Activated CD8-positive, alpha-beta memory T cell treated with anti-CD3 and anti-CD28 coated beads, Interleukin-2, amount 10 ng/mL, durations not matched to agents 7 days and 5 days (primary cell): ENCODE data around the gene OTOF. TPM values are rescaled to one million over a fixed set of nuclear protein-coding genes. Genes with fewer than 3 reads are reported as not detected.

Experiments used
- ATAC-seq: fragments of 150-1000 bp; cut with Tn5 transposase; one replicate; pipeline ENCODE4 v1.10.0; 2021; ENCODE audit warnings: moderate library complexity
- CTCF ChIA-PET: fragments of 350-600 bp; sonication (Branson Sonifier 250); formaldehyde crosslinking; loops from one replicate; lab custom pipeline; 2021; ENCODE audit warnings: antibody characterized with exemption; lab: Charles Lee
- DNase-seq: peaks from one replicate; pipeline ENCODE4 v3.0.0-alpha.2; 2020
- H3K27ac Mint-ChIP-seq: one replicate; pipeline ENCODE4 v1.8.0; 2021; ENCODE audit warnings: mild to moderate bottlenecking, mixed read lengths
- H3K27me3 Mint-ChIP-seq: one replicate; pipeline ENCODE4 v1.8.0; 2021; ENCODE audit warnings: mixed read lengths
- H3K36me3 Mint-ChIP-seq: one replicate; pipeline ENCODE4 v1.8.0; 2021; ENCODE audit warnings: mild to moderate bottlenecking, mixed read lengths
- H3K4me1 Mint-ChIP-seq: one replicate; pipeline ENCODE4 v1.8.0; 2021; ENCODE audit warnings: mixed read lengths
- H3K4me3 Mint-ChIP-seq: one replicate; pipeline ENCODE4 v1.8.0; 2021; ENCODE audit warnings: mild to moderate bottlenecking, moderate library complexity, mixed read lengths
- H3K9me3 Mint-ChIP-seq: one replicate; pipeline ENCODE4 v1.8.0; 2022; ENCODE audit warnings: low read depth, mixed read lengths
- total RNA-seq, 2 experiments: library from RNA; stranded (reverse); gene quantifications; one replicate each; pipeline ENCODE4 v1.2.3, GENCODE V29; 2021

The OTOF gene
- total RNA-seq, result 100 to 1,000 TPM in 1 of 2 experiments, 10 to 100 TPM in 1; 35.1 to 115 TPM

GRCh38 chr2:26477911-26478253, at the start of gene OTOF:
TSS of gene OTOF (minus strand) at chr2:26478124.
- CTCF ChIA-PET, result interaction anchor here (0.8 to 2.7 kb wide), 8 partner anchors 9 to 133 kb away, joined by 3 to 16 read pairs (median 3); no protein-coding TSS in a partner anchor
- Mint-ChIP-seq H3K36me3 (peaks cover 17% of the 10 kb centered on the region), H3K27me3 (no peaks in the 10 kb centered on the region), H3K9me3 (no peaks in the 10 kb centered on the region), H3K4me1 (peaks cover 14% of the 10 kb centered on the region), H3K4me3 (peak within 1 kb of the TSS; percentile 78), H3K27ac (peak within 1 kb of the TSS; percentile 79)
- ATAC-seq (peak; percentile 61), DNase-seq (no peak)

DNA sequence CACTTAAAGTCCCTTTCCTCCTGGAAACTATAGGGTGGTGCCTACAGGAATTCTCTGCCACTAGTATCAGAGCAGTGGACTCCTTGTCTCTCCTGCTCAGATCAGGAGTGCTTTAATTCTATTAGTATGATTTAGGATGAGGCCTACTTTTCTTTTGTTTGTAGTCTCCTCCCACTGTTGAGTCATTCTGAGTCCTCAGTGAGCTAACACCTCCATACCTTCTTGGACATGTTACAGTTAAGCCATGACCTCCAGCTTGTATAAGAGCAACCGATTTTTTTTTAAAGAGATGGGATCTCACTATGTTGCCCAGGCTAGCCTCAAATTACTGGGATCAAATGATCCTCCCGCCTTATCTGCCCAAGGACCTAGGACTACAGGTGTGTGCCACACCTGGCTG, 48.7 kb upstream of the OTOF start:
- peaks cover 4% of the 10 kb centered on the region for H3K27me3 Mint-ChIP-seq
- no peaks in the 10 kb centered on the region for H3K36me3 Mint-ChIP-seq
- ATAC-seq (no peak), DNase-seq (no peak)
- H3K27ac Mint-ChIP-seq, result no peak overlapping the region
- no peaks in the 10 kb centered on the region for H3K4me1 Mint-ChIP-seq
- no peaks in the 10 kb centered on the region for H3K9me3 Mint-ChIP-seq
- CTCF ChIA-PET, result no interaction called here
- H3K4me3 Mint-ChIP-seq, result no peak overlapping the region

- CTCF ChIA-PET, result no interaction called here
- no peak overlapping the region for H3K4me3 Mint-ChIP-seq
- ATAC-seq (no peak), DNase-seq (no peak)
- H3K27ac Mint-ChIP-seq, result no peak overlapping the region
- no peaks in the 10 kb centered on the region for H3K36me3 Mint-ChIP-seq
- H3K27me3 Mint-ChIP-seq, result peaks cover 9% of the 10 kb centered on the region
- no peaks in the 10 kb centered on the region for H3K9me3 Mint-ChIP-seq
- no peaks in the 10 kb centered on the region for H3K4me1 Mint-ChIP-seq
These were observed 48.2 kb upstream of the OTOF start for GRCh38 chr2:26526105-26526504.

DNA sequence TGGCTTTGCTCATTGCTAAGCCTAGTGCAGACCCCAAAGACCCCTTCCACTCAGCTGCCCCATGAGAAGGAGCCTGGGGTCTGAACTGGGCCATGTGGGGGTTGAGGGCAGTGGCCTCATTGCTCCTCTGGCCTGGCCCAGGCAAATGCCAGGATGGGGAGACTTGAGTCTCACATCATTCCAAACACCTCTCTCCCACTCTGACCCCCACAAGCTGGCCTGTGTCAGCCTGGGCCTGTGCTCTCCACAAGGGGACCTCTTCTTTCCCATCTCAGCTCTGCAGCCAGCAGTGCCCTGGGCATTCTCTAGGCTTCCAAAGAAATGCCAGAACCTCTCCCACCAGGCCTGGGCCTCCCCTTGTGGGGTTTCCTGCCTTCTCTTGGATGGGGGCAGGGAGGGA, 45.8 kb upstream of the OTOF start:
- Mint-ChIP-seq H3K4me3 (no peak overlapping the region), H3K4me1 (peaks cover 11% of the 10 kb centered on the region), H3K36me3 (no peaks in the 10 kb centered on the region), H3K9me3 (no peaks in the 10 kb centered on the region), H3K27ac (no peak overlapping the region), H3K27me3 (peaks cover 24% of the 10 kb centered on the region)
- CTCF ChIA-PET, result interaction anchor here (0.6 to 0.8 kb wide), 2 partner anchors 20 to 525 kb away, joined by 3 read pairs; no protein-coding TSS in a partner anchor
- ATAC-seq (no peak), DNase-seq (no peak)

- Mint-ChIP-seq H3K4me1 (peaks cover 11% of the 10 kb centered on the region), H3K4me3 (no peak overlapping the region), H3K27ac (no peak overlapping the region), H3K27me3 (peaks cover 23% of the 10 kb centered on the region), H3K9me3 (no peaks in the 10 kb centered on the region), H3K36me3 (no peaks in the 10 kb centered on the region)
- DNase-seq (no peak), ATAC-seq (no peak)
- CTCF ChIA-PET, result interaction anchor here (1.3 kb wide), 1 partner anchor 18 kb away, joined by 5 read pairs; no protein-coding TSS in a partner anchor
These were observed 44.8 kb upstream of the OTOF start for GRCh38 chr2:26522751-26523171.

DNA sequence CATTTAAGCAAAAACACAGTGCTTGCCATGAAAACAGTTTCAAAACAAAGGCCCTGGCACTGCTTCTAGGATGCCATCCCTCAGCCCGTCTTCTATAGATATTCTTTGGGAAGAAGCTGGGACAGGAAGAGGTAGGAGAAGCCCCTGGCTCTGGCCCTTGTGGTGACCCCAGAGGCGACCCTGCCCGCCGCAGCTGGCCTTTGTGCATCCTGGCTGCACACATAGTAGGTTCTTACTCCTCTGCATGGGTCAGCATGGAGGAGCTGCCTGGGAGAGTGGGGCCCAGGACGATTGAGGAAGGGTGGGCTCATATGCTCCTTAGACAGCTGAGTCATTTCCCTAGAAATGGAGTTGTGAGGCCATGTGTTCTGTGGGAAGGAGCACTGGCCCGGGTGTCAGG, 44.4 kb upstream of the OTOF start:
- CTCF ChIA-PET, result interaction anchor here (1.3 kb wide), 1 partner anchor 18 kb away, joined by 5 read pairs; no protein-coding TSS in a partner anchor
- Mint-ChIP-seq H3K27ac (no peak overlapping the region), H3K36me3 (no peaks in the 10 kb centered on the region), H3K9me3 (no peaks in the 10 kb centered on the region), H3K4me3 (no peak overlapping the region), H3K27me3 (peaks cover 23% of the 10 kb centered on the region), H3K4me1 (peaks cover 11% of the 10 kb centered on the region)
- DNase-seq (no peak), ATAC-seq (no peak)

GRCh38 chr2:26521913-26522180, 43.9 kb upstream of the OTOF start:
- CTCF ChIA-PET, result interaction anchor here (1.3 kb wide), 1 partner anchor 17 kb away, joined by 5 read pairs; no protein-coding TSS in a partner anchor
- no peak for ATAC-seq
- peaks cover 23% of the 10 kb centered on the region for H3K27me3 Mint-ChIP-seq

GRCh38 chr2:26521054-26521912, 43.4 kb upstream of the OTOF start:
- Mint-ChIP-seq H3K27ac (no peak overlapping the region), H3K36me3 (no peaks in the 10 kb centered on the region), H3K27me3 (peaks cover 23% of the 10 kb centered on the region), H3K4me1 (peaks cover 11% of the 10 kb centered on the region), H3K9me3 (no peaks in the 10 kb centered on the region), H3K4me3 (no peak overlapping the region)
- DNase-seq (no peak), ATAC-seq (no peak)
- CTCF ChIA-PET, result interaction anchor here (0.7 to 1.4 kb wide), 6 partner anchors 12 to 58 kb away, joined by 3 to 6 read pairs (median 4); no protein-coding TSS in a partner anchor

More at GRCh38 chr2:26521913-26522180, 43.9 kb upstream of the OTOF start:
- H3K9me3 Mint-ChIP-seq, result no peaks in the 10 kb centered on the region
- H3K4me1 Mint-ChIP-seq, result peaks cover 11% of the 10 kb centered on the region
- no peak overlapping the region for H3K27ac Mint-ChIP-seq
- no peak for DNase-seq
- H3K36me3 Mint-ChIP-seq, result no peaks in the 10 kb centered on the region
- H3K4me3 Mint-ChIP-seq, result no peak overlapping the region

DNA sequence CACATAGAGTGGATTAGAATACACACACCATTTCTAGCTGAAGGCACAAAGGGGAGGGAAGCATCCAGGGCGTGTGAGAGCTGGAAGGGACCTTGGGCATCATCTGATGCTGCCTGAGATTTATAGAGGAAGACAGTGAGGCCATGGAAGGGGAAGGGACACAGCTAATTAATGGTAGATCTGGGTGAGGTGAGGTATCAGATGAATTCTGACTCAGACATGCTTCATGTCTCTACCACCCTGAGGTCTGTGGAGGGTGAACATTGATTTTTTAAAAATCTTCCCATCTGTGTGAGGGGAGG, 42.2 kb upstream of the OTOF start:
- CTCF ChIA-PET, result interaction anchor here (1.4 to 1.7 kb wide), 2 partner anchors 11 to 51 kb away, joined by 3 to 4 read pairs; no protein-coding TSS in a partner anchor
- H3K4me1 Mint-ChIP-seq, result peaks cover 11% of the 10 kb centered on the region
- H3K36me3 Mint-ChIP-seq, result no peaks in the 10 kb centered on the region
- peaks cover 23% of the 10 kb centered on the region for H3K27me3 Mint-ChIP-seq
- no peak for ATAC-seq
- no peak overlapping the region for H3K4me3 Mint-ChIP-seq
- H3K27ac Mint-ChIP-seq, result no peak overlapping the region
- H3K9me3 Mint-ChIP-seq, result no peaks in the 10 kb centered on the region
- DNase-seq, result no peak

GRCh38 chr2:26519396-26520147, 41.6 kb upstream of the OTOF start:
- DNase-seq (no peak), ATAC-seq (peak; percentile 56)
- CTCF ChIA-PET, result interaction anchor here (1.4 to 1.7 kb wide), 2 partner anchors 10 to 50 kb away, joined by 3 to 4 read pairs; no protein-coding TSS in a partner anchor
- Mint-ChIP-seq H3K27ac (no peak overlapping the region), H3K4me1 (peaks cover 11% of the 10 kb centered on the region), H3K36me3 (no peaks in the 10 kb centered on the region), H3K27me3 (peaks cover 23% of the 10 kb centered on the region), H3K9me3 (no peaks in the 10 kb centered on the region), H3K4me3 (no peak overlapping the region)

- CTCF ChIA-PET, result no interaction called here
- Mint-ChIP-seq H3K9me3 (no peaks in the 10 kb centered on the region), H3K36me3 (no peaks in the 10 kb centered on the region), H3K4me3 (no peak overlapping the region), H3K27ac (no peak overlapping the region), H3K4me1 (peaks cover 11% of the 10 kb centered on the region), H3K27me3 (peaks cover 25% of the 10 kb centered on the region)
- ATAC-seq (no peak), DNase-seq (no peak)
These were observed 38.9 kb upstream of the OTOF start for GRCh38 chr2:26516781-26517180.

DNA sequence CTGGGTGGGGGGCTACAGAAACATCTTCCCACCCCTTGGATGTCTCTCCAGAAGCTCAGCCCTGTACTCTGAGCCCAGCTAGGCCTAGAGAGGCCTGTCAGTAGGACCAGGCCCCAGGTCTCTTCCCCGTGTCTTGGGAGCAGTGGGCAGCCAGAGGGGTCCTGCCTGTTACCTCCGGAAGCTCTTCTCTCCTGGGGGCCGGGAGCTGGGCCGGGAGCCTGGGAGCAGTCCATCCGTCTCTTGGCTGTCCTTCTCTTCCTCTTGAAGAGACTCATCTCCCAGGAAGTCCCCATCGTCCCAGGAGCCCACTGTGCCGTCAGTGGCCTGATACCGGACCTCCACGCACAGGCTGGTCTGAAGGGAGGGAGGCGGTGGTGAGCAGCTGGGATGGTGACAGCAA, 38.3 kb upstream of the OTOF start:
- ATAC-seq (no peak), DNase-seq (no peak)
- Mint-ChIP-seq H3K9me3 (no peaks in the 10 kb centered on the region), H3K4me3 (no peak overlapping the region), H3K4me1 (peaks cover 11% of the 10 kb centered on the region), H3K27ac (no peak overlapping the region), H3K36me3 (no peaks in the 10 kb centered on the region), H3K27me3 (peaks cover 21% of the 10 kb centered on the region)
- CTCF ChIA-PET, result interaction anchor here (1.5 kb wide), 1 partner anchor 12 kb away, joined by 5 read pairs; no protein-coding TSS in a partner anchor

DNA sequence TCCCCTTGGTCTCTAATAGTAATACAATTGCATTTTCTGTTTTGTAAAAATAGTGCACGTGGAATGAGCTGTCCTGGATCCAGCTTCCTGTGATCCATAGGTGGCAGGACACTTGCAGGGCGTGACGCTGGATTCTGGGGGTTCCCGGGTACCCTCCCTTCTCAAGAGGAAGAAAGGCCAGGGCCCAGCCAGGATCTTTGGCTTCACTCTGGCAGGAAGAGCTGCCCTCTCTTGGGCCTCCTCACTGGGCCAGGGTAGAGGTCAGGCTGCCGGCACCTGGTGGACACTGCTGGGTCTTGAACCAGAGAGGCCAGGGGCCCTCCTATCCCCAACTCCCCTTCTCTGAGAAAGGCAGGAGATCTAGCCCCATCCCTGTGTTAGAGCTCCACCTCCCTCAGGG, 37.8 kb upstream of the OTOF start:
- ATAC-seq (no peak), DNase-seq (no peak)
- Mint-ChIP-seq H3K4me3 (no peak overlapping the region), H3K9me3 (no peaks in the 10 kb centered on the region), H3K27me3 (peaks cover 16% of the 10 kb centered on the region), H3K36me3 (no peaks in the 10 kb centered on the region), H3K4me1 (peaks cover 11% of the 10 kb centered on the region), H3K27ac (no peak overlapping the region)
- CTCF ChIA-PET, result interaction anchor here (0.7 to 1.5 kb wide), 3 partner anchors 12 to 62 kb away, joined by 3 to 5 read pairs (median 3); no protein-coding TSS in a partner anchor
